Measurements from ENCODE around the gene EFNA1. TPM values are rescaled to one million over a fixed set of nuclear protein-coding genes. Genes with fewer than 3 reads are reported as not detected.

Gene EFNA1
- total and polyA plus RNA-seq, 2 of the 8 experiments (the other 6 are each of a cell fraction or from before 2014, with no cell fraction given), result 4.9 to 14.6 TPM

DNA sequence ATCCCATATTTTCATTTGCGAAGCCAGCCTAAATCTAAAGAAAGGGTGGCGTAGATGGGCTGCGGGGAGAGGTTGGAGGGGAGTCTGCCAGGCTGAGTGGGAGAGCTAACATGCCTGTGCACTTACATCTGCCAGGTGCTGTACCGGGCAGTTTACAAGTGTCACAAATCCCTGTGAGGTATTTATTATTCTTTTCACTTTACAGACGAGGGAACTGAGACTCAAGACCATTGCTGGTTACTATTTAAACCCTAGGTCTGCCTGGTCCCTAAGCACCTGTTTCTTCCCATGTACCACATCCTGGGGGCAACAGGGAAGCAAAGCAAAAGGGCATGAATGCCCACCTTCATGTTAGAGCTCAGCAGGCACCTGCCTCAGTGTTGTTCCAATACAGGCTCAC lies 19.4 kb upstream of the EFNA1 start:
- no peak overlapping the region for H3K27ac ChIP-seq (ENCODE audit: low read depth, low read length)
- H3K14ac ChIP-seq (ENCODE audit: insufficient read length), result no peak overlapping the region
- ChIA-PET CTCF (ENCODE audit: partially characterized antibody) (interaction anchor here (0.6 to 3.5 kb wide), 7 partner anchors 12 to 178 kb away, joined by 3 to 29 read pairs (median 4); no protein-coding TSS in a partner anchor), POLR2A (ENCODE audit: partially characterized antibody) (interaction anchor here (1.1 kb wide), 1 partner anchor 22 kb away, joined by 3 read pairs; no protein-coding TSS in a partner anchor)
- no peak for DNase-seq (ENCODE audit: low read depth in 1 of 2, low spot score in 2 of 2)
- H2BK12ac ChIP-seq (ENCODE audit: low read depth, low read length), result no peak overlapping the region
- no peak overlapping the region for H4K91ac ChIP-seq (replicated peaks; ENCODE audit: insufficient read length, low read length)
- H3K4me2 ChIP-seq (ENCODE audit: insufficient read depth in 1 of 2, low read depth in 2 of 2, low read length in 2 of 2), result no peak overlapping the region
- peaks cover 0 to 3% (median 0%) of the 10 kb centered on the region in 4 experiments; a peak in 2 of 7 replicates for H3K4me1 ChIP-seq (replicated peaks in 1 of 4; ENCODE audit: control insufficient read depth in 3 of 4, insufficient read depth in 4 of 4, low read length in 3 of 4)
- no peak overlapping the region for H4K5ac ChIP-seq (ENCODE audit: insufficient read length, low read depth, low read length)
- no peak overlapping the region for H2AK5ac ChIP-seq (ENCODE audit: low read depth, low read length)
- no peak overlapping the region for H2BK5ac ChIP-seq (ENCODE audit: low read depth, low read length)
- no peak overlapping the region for H3K9ac ChIP-seq (replicated peaks in 1 of 4; ENCODE audit: extremely low read depth in 1 of 4, low read depth in 3 of 4, low read length in 3 of 4)
- no peak overlapping the region for H2AFZ ChIP-seq (ENCODE audit: low read length)
- no peak overlapping the region for H2BK120ac ChIP-seq (replicated peaks; ENCODE audit: low read depth, low read length)
- H4K20me1 ChIP-seq (replicated peaks in 1 of 2; ENCODE audit: control insufficient read depth in 1 of 2, insufficient read depth in 2 of 2, low read length in 2 of 2), result peaks cover 0 to 4% of the 10 kb centered on the region in 2 experiments
- no peaks in the 10 kb centered on the region for H3K79me2 ChIP-seq (ENCODE audit: control insufficient read depth in 1 of 2, insufficient read depth in 2 of 2, low read length in 2 of 2)
- no peak overlapping the region for H2BK15ac ChIP-seq (ENCODE audit: low read length)
- H3K9me3 ChIP-seq (ENCODE audit: insufficient read depth in 2 of 2, low read depth in 1 of 2, low read length in 1 of 2), result no peaks in the 10 kb centered on the region
- 87% methylated on average over 5 of the region's 5 CpGs; no CpG with 5 or more reads in 1 of the 2 experiments for WGBS, 2 experiments (ENCODE audit: extremely low coverage in 1 of 2, insufficient coverage in 1 of 2, insufficient read length in 1 of 2, insufficient replicate concordance in 2 of 2, low coverage in 1 of 2, low lambda C conversion rate in 2 of 2, missing lambda C conversion rate in 1 of 2)
- H3K56ac ChIP-seq (replicated peaks; ENCODE audit: insufficient read length, low read depth, low read length), result no peak overlapping the region
- H3K79me1 ChIP-seq (ENCODE audit: low read depth, low read length), result no peaks in the 10 kb centered on the region
- H3K4ac ChIP-seq (replicated peaks; ENCODE audit: insufficient read length, low read depth, low read length), result no peak overlapping the region
- H2BK20ac ChIP-seq (ENCODE audit: low read length), result no peak overlapping the region
- no peak overlapping the region for H3K23ac ChIP-seq (ENCODE audit: insufficient read length)
- no peak for FAIRE-seq
- H3K4me3 ChIP-seq (ENCODE audit: extremely low read depth in 1 of 4, insufficient read depth in 2 of 4, low read depth in 3 of 4, low read length in 4 of 4), result no peak overlapping the region
- H4K8ac ChIP-seq (ENCODE audit: extremely low read depth, insufficient read depth, low read length), result no peak overlapping the region
- H3K36me3 ChIP-seq (ENCODE audit: control insufficient read depth in 2 of 4, insufficient read depth in 4 of 4, low read length in 3 of 4), result no peaks in the 10 kb centered on the region
- H3K27me3 ChIP-seq (replicated peaks in 1 of 4; ENCODE audit: control insufficient read depth in 3 of 4, extremely low read depth in 1 of 4, insufficient read depth in 3 of 4, low read length in 3 of 4), result no peaks in the 10 kb centered on the region
- no peak overlapping the region for H3K18ac ChIP-seq (ENCODE audit: extremely low read depth, low read length)
- H3K23me2 ChIP-seq (ENCODE audit: low read depth, low read length), result no peaks in the 10 kb centered on the region
- TF ChIP-seq EGR1 (IDR thresholded peaks at IDR 0.05; ENCODE audit: borderline replicate concordance, low read depth, low read length) (no peak), SIRT6 (IDR thresholded peaks at IDR 0.05; ENCODE audit: low read length) (no peak), RXRA (IDR thresholded peaks at IDR 0.05; ENCODE audit: insufficient read depth, low read depth, low read length) (no peak), CHD2 (IDR thresholded peaks at IDR 0.05; ENCODE audit: low read length) (no peak), CBX5 (IDR thresholded peaks at IDR 0.05; ENCODE audit: low read depth, low read length) (no peak), ASH2L (IDR thresholded peaks at IDR 0.05; ENCODE audit: low read length) (no peak), SP4 (IDR thresholded peaks at IDR 0.05; ENCODE audit: low read length) (no peak), SP2 (IDR thresholded peaks at IDR 0.05; ENCODE audit: low read length) (no peak), SIN3A (conservative IDR thresholded peaks at IDR 0.05 in 1 of 2, IDR thresholded peaks at IDR 0.05 in 1 of 2; ENCODE audit: low read depth in 1 of 2, low read length in 2 of 2) (no peak), TCF12 (IDR thresholded peaks at IDR 0.05; ENCODE audit: low read depth, low read length) (no peak), POLR2A (IDR thresholded peaks at IDR 0.05; ENCODE audit: control extremely low read depth in 1 of 2, low read depth in 2 of 2, low read length in 2 of 2) (no peak), CHD1 (IDR thresholded peaks at IDR 0.05; ENCODE audit: low read depth, low read length) (no peak)
- TF ChIP-seq, protein P1, sequence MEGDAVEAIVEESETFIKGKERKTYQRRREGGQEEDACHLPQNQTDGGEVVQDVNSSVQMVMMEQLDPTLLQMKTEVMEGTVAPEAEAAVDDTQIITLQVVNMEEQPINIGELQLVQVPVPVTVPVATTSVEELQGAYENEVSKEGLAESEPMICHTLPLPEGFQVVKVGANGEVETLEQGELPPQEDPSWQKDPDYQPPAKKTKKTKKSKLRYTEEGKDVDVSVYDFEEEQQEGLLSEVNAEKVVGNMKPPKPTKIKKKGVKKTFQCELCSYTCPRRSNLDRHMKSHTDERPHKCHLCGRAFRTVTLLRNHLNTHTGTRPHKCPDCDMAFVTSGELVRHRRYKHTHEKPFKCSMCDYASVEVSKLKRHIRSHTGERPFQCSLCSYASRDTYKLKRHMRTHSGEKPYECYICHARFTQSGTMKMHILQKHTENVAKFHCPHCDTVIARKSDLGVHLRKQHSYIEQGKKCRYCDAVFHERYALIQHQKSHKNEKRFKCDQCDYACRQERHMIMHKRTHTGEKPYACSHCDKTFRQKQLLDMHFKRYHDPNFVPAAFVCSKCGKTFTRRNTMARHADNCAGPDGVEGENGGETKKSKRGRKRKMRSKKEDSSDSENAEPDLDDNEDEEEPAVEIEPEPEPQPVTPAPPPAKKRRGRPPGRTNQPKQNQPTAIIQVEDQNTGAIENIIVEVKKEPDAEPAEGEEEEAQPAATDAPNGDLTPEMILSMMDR (IDR thresholded peaks at IDR 0.05; ENCODE audit: control extremely low read depth in 1 of 3, insufficient read depth in 1 of 3, low read depth in 1 of 3, low read length in 3 of 3), result no peak

All from H1 (cell line).